Measurements from ENCODE around the gene MAP2K3. TPM values are rescaled to one million over a fixed set of nuclear protein-coding genes. Genes with fewer than 3 reads are reported as not detected.

MAP2K3 gene
- total RNA-seq, result 294 TPM

DNA sequence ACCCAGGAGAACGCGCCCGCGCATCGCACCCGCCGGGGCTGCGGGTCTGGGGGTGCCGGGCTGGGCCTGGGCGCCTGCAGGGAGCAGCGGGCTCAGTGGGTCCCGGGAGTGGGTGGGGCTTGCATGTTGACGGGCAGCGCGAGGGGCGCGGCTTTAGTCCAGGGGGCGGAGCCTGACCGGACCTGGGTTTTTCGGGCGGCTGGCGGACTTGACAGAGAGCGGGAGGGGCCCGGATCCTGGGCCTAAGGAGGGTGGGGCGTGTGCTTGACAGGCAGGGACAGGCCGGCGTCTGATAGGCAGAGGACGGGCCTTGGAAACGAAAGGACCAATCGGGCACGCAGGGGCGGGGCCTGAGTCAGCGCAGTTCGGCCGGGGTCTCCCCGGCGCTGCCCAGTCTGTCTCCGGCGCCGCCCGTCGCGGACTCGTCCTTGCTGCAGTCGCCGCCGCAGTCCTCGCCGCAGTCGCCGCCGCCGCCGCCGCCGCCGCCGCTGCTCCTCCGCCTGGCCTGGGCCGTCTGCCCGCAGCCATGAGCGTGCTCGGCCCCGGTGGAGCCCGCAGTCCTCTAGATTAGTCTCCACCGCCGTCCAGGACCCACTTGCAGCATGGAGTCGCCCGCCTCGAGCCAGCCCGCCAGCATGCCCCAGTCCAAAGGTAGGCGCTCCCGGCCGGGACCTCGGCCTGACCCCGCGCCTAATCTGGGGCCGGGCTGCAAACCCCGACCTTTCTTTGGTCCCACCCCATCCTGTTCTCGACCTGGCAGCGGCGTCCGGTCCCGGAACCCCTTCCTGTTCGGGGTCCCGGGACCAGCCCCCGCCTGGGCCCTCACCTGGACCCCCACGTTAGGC lies at the start of gene MAP2K3:
TSS of gene MAP2K3 (plus strand) at position 393 of the 845 bp plus-strand sequence. CDS start at position 603, 210 bp downstream.
- H3K4me1 ChIP-seq, result peaks cover 32 to 46% of the 10 kb centered on the region in 2 donors
- TF ChIP-seq CTCF (IDR thresholded peaks at IDR 0.05), result no peak

GRCh38 chr17:21235921-21236320 lies 48.6 kb upstream of the MAP2K3 start:
- TF ChIP-seq CTCF (IDR thresholded peaks at IDR 0.05), result no peak
- no peaks in the 10 kb centered on the region for H3K4me1 ChIP-seq
- H3K27ac ChIP-seq, result no peak overlapping the region
- intact Hi-C loops (cut with DNase I), result no loop called here
- H3K4me3 ChIP-seq, result no peak overlapping the region
- no peaks in the 10 kb centered on the region for H3K36me3 ChIP-seq
- DNase-seq (ENCODE audit: low spot score in 2 of 2), result no peak
- H3K9me3 ChIP-seq, result no peaks in the 10 kb centered on the region
- no peaks in the 10 kb centered on the region for H3K27me3 ChIP-seq

More for the DNA sequence above, at the start of gene MAP2K3:
- H3K9me3 ChIP-seq, result no peaks in the 10 kb centered on the region
- peak within 1 kb of the TSS; percentile 95 to 97 for H3K27ac ChIP-seq
- intact Hi-C loops (cut with DNase I), result no loop called here
- peak; percentile 98 to 100 for DNase-seq (ENCODE audit: low spot score in 2 of 2)
- no peaks in the 10 kb centered on the region for H3K27me3 ChIP-seq
- no peaks in the 10 kb centered on the region for H3K36me3 ChIP-seq
- peak within 1 kb of the TSS; percentile 91 to 94 for H3K4me3 ChIP-seq

DNA sequence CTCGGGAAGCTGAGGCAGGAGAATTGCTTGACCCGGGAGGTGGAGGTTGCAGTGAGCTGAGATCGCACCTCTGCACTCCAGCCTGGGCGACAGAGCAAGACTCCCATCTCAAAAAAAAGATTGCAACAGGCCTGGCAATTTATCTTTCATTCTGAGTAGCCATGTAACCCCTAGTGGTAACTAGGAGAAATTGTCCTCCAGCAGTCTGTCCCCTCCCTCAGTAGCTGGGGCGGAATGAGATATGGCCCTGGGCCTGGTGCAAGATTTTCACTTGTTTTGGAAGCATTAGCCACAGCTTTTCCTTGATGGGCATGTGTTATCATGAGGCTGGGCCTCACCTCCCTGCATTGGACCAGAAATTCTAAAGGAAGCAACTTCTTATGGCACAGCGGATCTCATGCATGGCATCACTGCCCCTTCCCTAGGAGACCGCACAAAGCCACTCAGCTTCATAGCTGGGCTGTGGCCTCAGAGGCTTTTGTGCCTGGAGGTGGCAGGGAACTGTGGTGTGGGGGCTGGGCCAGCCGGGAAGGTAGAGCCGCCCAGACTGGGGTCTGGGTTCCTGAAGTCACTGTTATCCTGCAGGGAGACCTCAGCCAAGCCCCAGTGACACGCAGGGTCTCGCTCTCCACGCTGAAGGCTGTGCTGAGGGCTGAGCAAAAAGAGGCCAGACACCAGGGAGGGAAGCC lies 44.7 kb upstream of the MAP2K3 start:
- no peaks in the 10 kb centered on the region for H3K9me3 ChIP-seq
- H3K27me3 ChIP-seq, result no peaks in the 10 kb centered on the region
- no peak overlapping the region for H3K27ac ChIP-seq
- no peak overlapping the region for H3K4me3 ChIP-seq
- intact Hi-C loops (cut with DNase I), result no loop called here
- peak in 1 of 3 experiments; percentile 28 for TF ChIP-seq CTCF (IDR thresholded peaks at IDR 0.05)
- no peaks in the 10 kb centered on the region for H3K4me1 ChIP-seq
- no peak for DNase-seq (ENCODE audit: low spot score in 2 of 2)
- peaks cover 6 to 14% of the 10 kb centered on the region in 2 donors for H3K36me3 ChIP-seq

DNA sequence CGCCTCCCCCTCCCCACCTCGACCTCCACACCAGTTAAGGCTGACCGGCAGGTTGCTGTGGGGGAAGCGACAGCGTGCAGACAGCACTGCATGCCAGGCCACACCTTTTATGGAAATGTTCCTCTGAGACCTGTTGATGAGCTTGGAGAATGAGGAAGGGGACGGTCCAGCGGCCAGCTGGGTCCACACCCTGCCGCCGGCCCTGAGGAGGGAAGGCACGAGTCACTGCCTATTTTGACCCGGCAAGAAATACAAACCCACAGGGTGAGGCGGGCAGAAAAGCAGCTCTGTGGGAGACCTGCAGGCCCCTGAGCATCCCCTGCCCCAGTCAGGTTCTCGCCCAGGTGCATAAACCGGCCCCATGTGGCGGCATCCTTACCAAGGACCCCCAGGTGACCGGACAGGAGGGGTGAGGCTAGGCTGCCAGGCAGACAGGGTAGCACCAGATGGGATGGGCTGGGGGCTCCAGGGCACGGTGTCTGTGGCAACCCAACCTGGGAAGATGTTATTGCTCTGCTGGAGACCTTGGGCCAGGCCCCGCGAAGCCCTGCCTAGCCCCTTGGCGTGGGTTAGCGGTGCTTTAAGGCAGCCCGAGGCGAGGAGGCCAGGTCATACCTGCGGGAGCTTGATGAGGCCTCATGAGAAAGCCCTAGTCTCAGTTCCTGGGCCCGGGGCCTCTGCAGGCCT lies 44.0 kb upstream of the MAP2K3 start:
- no peak for DNase-seq (ENCODE audit: low spot score in 2 of 2)
- TF ChIP-seq CTCF (IDR thresholded peaks at IDR 0.05), result no peak
- Histone ChIP-seq H3K9me3 (no peaks in the 10 kb centered on the region), H3K36me3 (peaks cover 6 to 14% of the 10 kb centered on the region in 2 donors), H3K4me3 (no peak overlapping the region), H3K27ac (no peak overlapping the region), H3K27me3 (no peaks in the 10 kb centered on the region), H3K4me1 (no peaks in the 10 kb centered on the region)
- intact Hi-C loops (cut with DNase I), result no loop called here

GRCh38 chr17:21241564-21241963 lies 42.9 kb upstream of the MAP2K3 start:
- Histone ChIP-seq H3K4me3 (no peak overlapping the region), H3K27me3 (no peaks in the 10 kb centered on the region), H3K4me1 (peaks cover 0 to 5% of the 10 kb centered on the region in 2 donors), H3K36me3 (peaks cover 6 to 14% of the 10 kb centered on the region in 2 donors), H3K9me3 (no peaks in the 10 kb centered on the region), H3K27ac (no peak overlapping the region)
- no peak for TF ChIP-seq CTCF (IDR thresholded peaks at IDR 0.05)
- DNase-seq (ENCODE audit: low spot score in 2 of 2), result no peak
- intact Hi-C loops (cut with DNase I), result no loop called here

Measured in ascending aorta (tissue), 2 donors.